ENCODE data around the gene CCDC92B.

- TF ChIP-seq, protein P1, sequence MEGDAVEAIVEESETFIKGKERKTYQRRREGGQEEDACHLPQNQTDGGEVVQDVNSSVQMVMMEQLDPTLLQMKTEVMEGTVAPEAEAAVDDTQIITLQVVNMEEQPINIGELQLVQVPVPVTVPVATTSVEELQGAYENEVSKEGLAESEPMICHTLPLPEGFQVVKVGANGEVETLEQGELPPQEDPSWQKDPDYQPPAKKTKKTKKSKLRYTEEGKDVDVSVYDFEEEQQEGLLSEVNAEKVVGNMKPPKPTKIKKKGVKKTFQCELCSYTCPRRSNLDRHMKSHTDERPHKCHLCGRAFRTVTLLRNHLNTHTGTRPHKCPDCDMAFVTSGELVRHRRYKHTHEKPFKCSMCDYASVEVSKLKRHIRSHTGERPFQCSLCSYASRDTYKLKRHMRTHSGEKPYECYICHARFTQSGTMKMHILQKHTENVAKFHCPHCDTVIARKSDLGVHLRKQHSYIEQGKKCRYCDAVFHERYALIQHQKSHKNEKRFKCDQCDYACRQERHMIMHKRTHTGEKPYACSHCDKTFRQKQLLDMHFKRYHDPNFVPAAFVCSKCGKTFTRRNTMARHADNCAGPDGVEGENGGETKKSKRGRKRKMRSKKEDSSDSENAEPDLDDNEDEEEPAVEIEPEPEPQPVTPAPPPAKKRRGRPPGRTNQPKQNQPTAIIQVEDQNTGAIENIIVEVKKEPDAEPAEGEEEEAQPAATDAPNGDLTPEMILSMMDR (IDR thresholded peaks at IDR 0.05): peak; percentile 11 to 37 (median 23)
- no peak for TF ChIP-seq POLR2A (IDR thresholded peaks at IDR 0.05)
- TF ChIP-seq POLR2AphosphoS5 (IDR thresholded peaks at IDR 0.05): no peak
- no peak for TF ChIP-seq EP300 (IDR thresholded peaks at IDR 0.05; ENCODE audit: low read depth)
Measured at GRCh38 chr17:2707721-2708584, 41.5 kb downstream of the CCDC92B start.

Measured in transverse colon (tissue), 4 donors.